Activated T-helper 17 cell treated with anti-CD3 and anti-CD28 coated beads, Interleukin-2, amount 50 U/mL, for 72 hours (primary cell): Measurements from ENCODE around the gene RALGAPA2. TPM values are rescaled to one million over a fixed set of nuclear protein-coding genes. Genes with fewer than 3 reads are reported as not detected.
"Not testable (repeated sequence)": the region's sequence is repeated elsewhere in the genome, so short reads cannot be mapped to it uniquely, and the experiment has no call there.

Source experiments
- ATAC-seq: fragments of 150-1000 bp; cut with Tn5 transposase; replicated peaks from 2 replicates; pipeline ENCODE4 v1.10.0; 2021; ENCODE audit warnings: mild to moderate bottlenecking, moderate library complexity
- H3K27ac Mint-ChIP-seq: one replicate; pipeline ENCODE4 v1.8.0; 2022; ENCODE audit warnings: mixed read lengths
- H3K27me3 Mint-ChIP-seq: one replicate; pipeline ENCODE4 v1.8.0; 2022; ENCODE audit warnings: mixed read lengths
- H3K36me3 Mint-ChIP-seq: one replicate; pipeline ENCODE4 v1.8.0; 2022; ENCODE audit warnings: low read depth, mild to moderate bottlenecking, mixed read lengths
- H3K4me1 Mint-ChIP-seq: one replicate; pipeline ENCODE4 v1.8.0; 2022; ENCODE audit warnings: mixed read lengths
- H3K4me3 Mint-ChIP-seq: one replicate; pipeline ENCODE4 v1.8.0; 2022; ENCODE audit warnings: mild to moderate bottlenecking, mixed read lengths
- H3K9me3 Mint-ChIP-seq: one replicate; pipeline ENCODE4 v1.8.0; 2022; ENCODE audit warnings: mixed read lengths
- total RNA-seq, 2 donors: library from RNA; stranded (reverse); gene quantifications; one replicate each; pipeline ENCODE4 v1.2.3, GENCODE V29; 2022

RALGAPA2 gene
- total RNA-seq, 2 donors from 2014 or later = 19.2 to 23.2 TPM

- H3K4me3 Mint-ChIP-seq = peak overlapping the region; percentile 71
These were observed 345.4 kb downstream of the RALGAPA2 start for GRCh38 chr20:20366876-20367574.

GRCh38 chr20:20366551-20366875, 345.9 kb downstream of the RALGAPA2 start:
- Mint-ChIP-seq H3K4me3 (peak overlapping the region; percentile 71), H3K27ac (no peak overlapping the region), H3K4me1 (peaks cover 4% of the 10 kb centered on the region), H3K36me3 (peaks cover 13% of the 10 kb centered on the region), H3K27me3 (peaks cover 54% of the 10 kb centered on the region), H3K9me3 (no peaks in the 10 kb centered on the region)
- ATAC-seq = no peak

More at GRCh38 chr20:20366876-20367574, 345.4 kb downstream of the RALGAPA2 start:
- Mint-ChIP-seq H3K27me3 (peaks cover 56% of the 10 kb centered on the region), H3K4me1 (peaks cover 4% of the 10 kb centered on the region), H3K9me3 (no peaks in the 10 kb centered on the region), H3K36me3 (peaks cover 13% of the 10 kb centered on the region), H3K27ac (no peak overlapping the region)
- no peak for ATAC-seq

GRCh38 chr20:20365480-20366161, 346.8 kb downstream of the RALGAPA2 start:
- Mint-ChIP-seq H3K27ac (no peak overlapping the region), H3K27me3 (peaks cover 50% of the 10 kb centered on the region), H3K36me3 (peaks cover 13% of the 10 kb centered on the region), H3K4me1 (peaks cover 4% of the 10 kb centered on the region), H3K9me3 (no peaks in the 10 kb centered on the region), H3K4me3 (peak overlapping the region; percentile 71)
- ATAC-seq = peak; percentile 28

- Mint-ChIP-seq H3K4me1 (peaks cover 8% of the 10 kb centered on the region), H3K27me3 (peaks cover 52% of the 10 kb centered on the region), H3K4me3 (peak overlapping the region; percentile 71), H3K27ac (no peak overlapping the region), H3K36me3 (peaks cover 9% of the 10 kb centered on the region), H3K9me3 (no peaks in the 10 kb centered on the region)
- no peak for ATAC-seq
These were observed 347.6 kb downstream of the RALGAPA2 start for GRCh38 chr20:20364593-20365479.

GRCh38 chr20:20363799-20364592, 348.4 kb downstream of the RALGAPA2 start:
- H3K27me3 Mint-ChIP-seq = peaks cover 53% of the 10 kb centered on the region
- H3K36me3 Mint-ChIP-seq = peaks cover 8% of the 10 kb centered on the region
- no peaks in the 10 kb centered on the region for H3K9me3 Mint-ChIP-seq
- H3K4me1 Mint-ChIP-seq = peaks cover 6% of the 10 kb centered on the region
- H3K27ac Mint-ChIP-seq = no peak overlapping the region
- ATAC-seq = no peak
- peak overlapping the region; percentile 23 for H3K4me3 Mint-ChIP-seq

GRCh38 chr20:20363434-20363798, 349.0 kb downstream of the RALGAPA2 start:
- Mint-ChIP-seq H3K4me1 (peaks cover 6% of the 10 kb centered on the region), H3K9me3 (no peaks in the 10 kb centered on the region), H3K36me3 (peaks cover 8% of the 10 kb centered on the region), H3K27me3 (peaks cover 53% of the 10 kb centered on the region), H3K4me3 (peak overlapping the region; percentile 23), H3K27ac (no peak overlapping the region)
- ATAC-seq = no peak

GRCh38 chr20:20362774-20363433, 349.5 kb downstream of the RALGAPA2 start:
- Mint-ChIP-seq H3K9me3 (no peaks in the 10 kb centered on the region), H3K27me3 (peaks cover 53% of the 10 kb centered on the region), H3K4me3 (peak overlapping the region; percentile 23), H3K27ac (no peak overlapping the region), H3K36me3 (peaks cover 8% of the 10 kb centered on the region), H3K4me1 (peaks cover 6% of the 10 kb centered on the region)
- no peak for ATAC-seq

- peaks cover 41% of the 10 kb centered on the region for H3K27me3 Mint-ChIP-seq
- H3K9me3 Mint-ChIP-seq = no peaks in the 10 kb centered on the region
- peak overlapping the region; percentile 19 for H3K4me3 Mint-ChIP-seq
- H3K27ac Mint-ChIP-seq = no peak overlapping the region
- H3K4me1 Mint-ChIP-seq = peaks cover 6% of the 10 kb centered on the region
- H3K36me3 Mint-ChIP-seq = peaks cover 4% of the 10 kb centered on the region
- peak; percentile 73 for ATAC-seq
These were observed 352.0 kb downstream of the RALGAPA2 start for GRCh38 chr20:20360464-20360863.

- Mint-ChIP-seq H3K4me3 (peak overlapping the region; percentile 19), H3K9me3 (no peaks in the 10 kb centered on the region), H3K27ac (no peak overlapping the region), H3K27me3 (peaks cover 40% of the 10 kb centered on the region), H3K36me3 (no peaks in the 10 kb centered on the region), H3K4me1 (peaks cover 6% of the 10 kb centered on the region)
- peak; percentile 59 for ATAC-seq
These were observed 352.8 kb downstream of the RALGAPA2 start for GRCh38 chr20:20359628-20360027.

- H3K9me3 Mint-ChIP-seq = no peaks in the 10 kb centered on the region
- H3K27me3 Mint-ChIP-seq = peaks cover 39% of the 10 kb centered on the region
- peaks cover 6% of the 10 kb centered on the region for H3K4me1 Mint-ChIP-seq
These were observed 353.6 kb downstream of the RALGAPA2 start for GRCh38 chr20:20358801-20359200.

GRCh38 chr20:20355503-20355902, 356.9 kb downstream of the RALGAPA2 start:
- not testable (repeated sequence) for ATAC-seq, H3K27ac Mint-ChIP-seq, H3K4me1 Mint-ChIP-seq, H3K36me3 Mint-ChIP-seq, H3K9me3 Mint-ChIP-seq, H3K4me3 Mint-ChIP-seq
- peaks cover 33% of the 10 kb centered on the region for H3K27me3 Mint-ChIP-seq

More at GRCh38 chr20:20358801-20359200, 353.6 kb downstream of the RALGAPA2 start:
- Mint-ChIP-seq H3K36me3 (no peaks in the 10 kb centered on the region), H3K4me3 (no peak overlapping the region), H3K27ac (no peak overlapping the region)
- ATAC-seq = no peak

GRCh38 chr20:20353576-20353975, 358.9 kb downstream of the RALGAPA2 start:
- peak; percentile 74 for ATAC-seq

GRCh38 chr20:20344476-20344875, 368.0 kb downstream of the RALGAPA2 start:
- ATAC-seq = no peak
- Mint-ChIP-seq H3K27ac (no peak overlapping the region), H3K36me3 (no peaks in the 10 kb centered on the region), H3K4me3 (no peak overlapping the region), H3K27me3 (peaks cover 16% of the 10 kb centered on the region), H3K9me3 (peaks cover 4% of the 10 kb centered on the region), H3K4me1 (no peaks in the 10 kb centered on the region)

More at GRCh38 chr20:20353576-20353975, 358.9 kb downstream of the RALGAPA2 start:
- Mint-ChIP-seq H3K27me3 (peaks cover 32% of the 10 kb centered on the region), H3K4me3 (peak overlapping the region; percentile 2), H3K36me3 (no peaks in the 10 kb centered on the region), H3K27ac (peak overlapping the region; percentile 68), H3K9me3 (no peaks in the 10 kb centered on the region), H3K4me1 (no peaks in the 10 kb centered on the region)
